T-helper 2 cell (primary cell): Measurements from ENCODE around the gene GPATCH8.

Source experiments
- DNase-seq, 5 experiments: peaks; one replicate each; pipeline versions ENCODE4 v3.0.0 to v3.0.0-alpha.2; 2012 to 2022

Gene GPATCH8

GRCh38 chr17:44451016-44451627, 52.1 kb downstream of the GPATCH8 start:
- no peak for DNase-seq

- no peak for DNase-seq
Measured at GRCh38 chr17:44448412-44448811, 54.8 kb downstream of the GPATCH8 start.

DNA sequence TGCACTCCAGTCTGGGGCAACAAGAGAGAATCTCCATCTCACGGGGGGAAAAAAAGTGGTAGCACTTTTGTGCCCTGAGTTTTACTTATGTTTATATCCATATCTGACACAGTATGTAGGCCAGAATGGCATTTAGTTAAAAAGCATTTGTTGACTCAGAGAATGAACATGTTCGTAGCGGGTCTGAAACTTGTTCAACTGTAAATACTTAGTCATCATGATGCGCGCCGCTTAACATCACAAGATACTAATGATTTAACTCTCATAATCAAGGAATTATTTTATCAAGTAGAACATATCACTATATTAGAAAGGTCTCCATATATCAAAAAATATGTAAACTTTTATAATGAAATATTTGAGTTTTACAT, 58.5 kb downstream of the GPATCH8 start:
- DNase-seq: no peak

DNA sequence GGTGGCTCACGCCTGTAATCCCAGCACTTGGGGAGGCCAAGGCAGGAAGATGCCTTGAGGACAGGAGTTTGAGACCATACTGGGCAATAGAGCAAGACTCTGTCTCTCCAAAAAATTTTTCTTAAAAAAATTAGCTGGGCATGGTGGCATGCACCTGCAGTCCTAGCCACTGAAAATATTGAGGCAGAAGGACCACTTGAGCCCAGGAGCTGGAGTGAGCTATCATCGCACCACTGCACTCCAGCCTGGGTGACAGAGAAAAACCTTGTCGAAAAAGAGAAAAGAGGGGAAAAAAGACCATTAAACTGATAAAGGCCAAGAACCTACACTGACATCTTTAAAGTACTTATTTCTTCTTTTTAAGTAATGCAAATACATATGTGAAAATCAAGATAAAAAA, 60.4 kb downstream of the GPATCH8 start:
- no peak for DNase-seq

- no peak for DNase-seq
Measured at GRCh38 chr17:44439168-44439567, 64.0 kb downstream of the GPATCH8 start.

GRCh38 chr17:44438636-44439035, 64.6 kb downstream of the GPATCH8 start:
- DNase-seq: peak in 1 of 5 experiments; percentile 69

DNA sequence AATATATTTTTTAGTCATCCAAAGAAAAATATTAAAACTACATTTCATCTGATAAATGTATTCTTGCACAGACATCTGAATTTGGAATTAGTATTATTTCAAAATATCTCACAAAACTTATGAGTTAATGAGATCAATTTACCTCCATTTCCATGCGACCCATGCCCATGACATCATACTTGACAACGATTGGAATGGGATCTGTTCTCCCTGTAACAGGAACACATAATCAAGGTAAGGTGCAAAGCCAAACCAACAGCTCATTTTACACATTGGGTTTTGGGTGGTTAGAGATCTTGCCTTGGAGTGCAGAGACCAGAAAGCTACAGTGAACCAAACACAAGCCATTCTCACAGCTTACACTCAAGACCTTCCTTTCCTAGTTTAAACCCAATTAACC, 66.9 kb downstream of the GPATCH8 start:
- DNase-seq: no peak

DNA sequence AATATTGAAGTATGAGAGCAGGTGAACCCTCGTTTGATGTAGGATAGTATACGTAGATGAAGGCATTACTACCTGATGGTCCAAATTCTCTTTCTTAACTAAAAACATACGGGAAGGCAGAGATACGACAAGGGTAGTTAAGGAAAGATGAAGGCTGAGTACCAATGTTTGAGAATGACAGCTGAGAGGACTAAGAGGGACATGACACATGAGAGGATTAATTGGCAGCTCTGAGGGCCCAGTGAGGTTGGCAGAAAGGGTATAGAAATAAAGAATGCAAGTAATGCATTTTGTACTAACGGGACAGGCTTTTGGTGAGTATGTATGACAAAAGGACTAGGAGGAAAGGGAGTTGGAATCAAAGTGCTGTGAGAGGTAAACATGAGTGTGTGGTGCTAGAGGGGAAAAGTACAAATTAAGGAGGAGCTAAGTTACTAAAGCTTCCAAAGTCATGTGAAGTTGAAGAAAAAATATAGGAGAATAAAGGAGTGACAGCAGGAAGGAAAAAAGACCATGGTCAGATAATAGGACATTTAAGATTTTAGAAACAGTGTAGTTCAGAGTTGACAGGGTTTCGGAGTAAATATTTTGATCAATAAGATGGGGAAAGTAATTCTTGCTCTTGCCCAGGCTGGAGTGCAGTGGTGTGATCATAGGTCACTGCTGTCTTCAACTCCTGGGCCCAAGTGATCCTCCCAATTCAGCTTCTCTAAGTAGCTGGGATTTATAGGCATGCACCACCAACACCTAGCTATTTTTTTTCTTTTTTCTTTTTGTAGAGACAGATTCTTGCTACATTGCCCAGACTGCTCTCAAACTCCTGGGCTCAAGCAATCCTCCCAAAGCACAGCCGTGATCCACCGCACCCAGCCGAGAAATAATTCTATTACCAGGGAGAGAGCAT, 70.7 kb downstream of the GPATCH8 start:
- no peak for DNase-seq

GRCh38 chr17:44424828-44425461, 78.3 kb downstream of the GPATCH8 start:
- DNase-seq: peak in 1 of 5 experiments; percentile 81

- DNase-seq: peak in 1 of 5 experiments; percentile 75
Measured at GRCh38 chr17:44417553-44417952, 85.7 kb downstream of the GPATCH8 start.

DNA sequence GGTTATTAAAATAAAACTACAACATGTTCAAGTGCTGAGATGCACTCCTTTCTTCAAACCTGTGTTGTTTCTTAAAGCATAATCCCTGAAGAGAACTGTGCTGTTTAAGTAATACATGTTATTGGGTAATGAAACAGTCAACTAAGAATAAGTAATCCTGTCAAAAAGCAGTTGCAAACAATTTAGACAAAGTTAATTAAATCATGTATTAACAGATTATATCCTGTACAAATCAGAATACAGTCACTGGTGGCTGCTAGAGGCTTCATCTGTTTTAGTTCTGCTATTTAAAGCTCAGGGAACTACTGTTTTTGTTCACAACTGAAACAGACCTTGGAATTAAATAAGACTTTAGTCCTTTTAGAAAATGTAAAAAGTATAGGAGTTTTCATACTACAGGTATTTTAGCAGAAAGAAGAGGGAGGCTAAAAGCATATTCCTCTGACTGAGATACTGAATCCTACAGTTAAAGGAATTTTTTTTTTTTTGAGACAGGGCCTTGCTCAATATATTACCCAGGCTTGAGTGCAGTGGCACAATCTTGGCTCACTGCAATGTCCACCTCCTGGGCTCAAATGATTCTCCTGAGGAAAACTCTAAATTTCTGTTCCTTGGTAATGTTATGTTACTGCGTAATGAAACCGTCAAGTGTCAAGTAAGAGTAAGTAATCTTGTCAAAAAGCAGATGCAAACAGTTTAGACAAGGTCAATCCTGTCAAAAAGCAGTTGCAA, 86.5 kb downstream of the GPATCH8 start:
- DNase-seq: no peak

DNA sequence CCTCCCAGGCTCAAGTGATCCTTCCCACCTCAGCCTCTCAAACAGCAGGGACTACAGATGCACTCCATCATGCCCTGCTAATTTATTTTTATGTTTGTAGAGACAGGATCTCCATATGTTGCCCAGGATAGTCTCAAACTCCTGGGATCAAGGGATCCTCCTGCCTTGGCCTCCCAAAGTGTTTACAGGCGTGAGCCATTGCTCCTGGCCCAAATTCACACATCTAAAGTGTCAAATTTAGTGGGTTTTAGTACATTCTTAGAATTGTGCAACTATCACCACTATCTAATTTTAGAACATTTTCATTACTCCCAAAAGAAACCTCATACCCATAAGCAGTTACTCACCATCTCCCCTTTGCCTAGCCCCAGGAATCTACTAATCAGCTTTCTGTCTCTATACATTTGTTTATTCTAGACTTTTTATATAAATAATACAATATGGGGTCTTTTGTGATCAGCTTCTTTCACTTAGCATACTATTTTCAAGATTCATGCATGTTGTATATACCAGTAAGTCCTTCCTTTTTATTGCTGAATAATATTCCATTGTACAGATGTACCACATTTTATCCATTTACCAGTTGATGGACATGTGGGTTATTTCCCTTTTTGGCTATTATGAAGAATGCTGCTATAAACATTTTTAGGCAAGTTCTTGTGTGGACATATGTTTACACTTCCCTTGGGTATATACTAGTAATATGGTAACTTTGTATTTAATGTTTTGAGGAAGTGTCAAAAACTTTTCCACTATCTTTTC, 88.6 kb downstream of the GPATCH8 start:
- no peak for DNase-seq

DNA sequence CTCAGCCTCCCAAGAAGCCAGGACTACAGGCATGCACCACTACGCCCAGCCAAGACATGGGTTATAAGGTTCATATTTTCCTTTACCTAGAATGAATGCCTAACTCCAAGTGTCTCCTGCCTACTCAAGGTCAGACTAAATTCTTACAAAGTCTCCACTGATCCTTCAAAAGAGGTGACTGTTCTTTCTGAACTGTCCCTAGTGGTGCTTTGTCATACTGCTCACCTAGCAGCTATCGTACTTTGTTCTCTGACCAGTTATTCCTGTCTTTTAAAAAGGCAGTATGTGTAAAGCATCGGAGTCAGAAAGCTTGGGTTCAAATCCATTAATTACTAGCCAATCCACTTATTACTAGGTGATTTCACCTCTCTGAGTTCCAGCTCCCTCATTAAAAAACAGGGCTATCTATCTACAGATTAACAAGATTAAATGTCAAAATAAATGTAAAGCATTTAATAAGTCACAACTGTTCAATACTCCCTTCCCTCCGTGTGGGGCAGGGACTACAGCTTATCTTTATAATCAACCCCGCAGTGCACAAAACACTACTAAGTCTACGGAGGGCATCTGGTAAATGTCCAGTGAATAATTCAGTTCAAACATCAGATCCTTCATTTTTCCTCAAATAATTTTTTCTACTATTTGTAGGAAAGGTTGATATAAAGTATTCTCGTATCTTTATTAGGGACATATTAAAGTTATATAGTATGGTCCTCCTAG, 93.7 kb downstream of the GPATCH8 start:
- no peak for DNase-seq

DNA sequence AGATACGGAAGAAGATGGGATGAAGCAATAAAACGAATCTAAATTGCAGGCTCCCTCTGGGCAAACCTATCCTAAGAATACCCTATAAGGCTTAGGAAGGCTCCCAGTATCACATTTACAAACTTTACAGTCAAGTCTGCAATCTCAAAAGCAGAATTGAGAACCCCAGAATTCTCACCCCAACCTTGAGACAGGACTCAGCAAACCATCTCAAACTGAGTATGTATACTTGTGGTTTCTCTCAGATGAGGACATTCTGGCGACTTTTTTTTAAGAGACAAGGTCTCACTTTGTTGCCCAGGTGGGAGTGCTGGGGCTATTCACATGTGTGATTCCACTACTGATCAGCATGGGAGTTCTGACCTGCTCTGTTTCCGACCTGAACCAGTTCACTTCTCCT, 94.4 kb downstream of the GPATCH8 start:
- no peak for DNase-seq

DNA sequence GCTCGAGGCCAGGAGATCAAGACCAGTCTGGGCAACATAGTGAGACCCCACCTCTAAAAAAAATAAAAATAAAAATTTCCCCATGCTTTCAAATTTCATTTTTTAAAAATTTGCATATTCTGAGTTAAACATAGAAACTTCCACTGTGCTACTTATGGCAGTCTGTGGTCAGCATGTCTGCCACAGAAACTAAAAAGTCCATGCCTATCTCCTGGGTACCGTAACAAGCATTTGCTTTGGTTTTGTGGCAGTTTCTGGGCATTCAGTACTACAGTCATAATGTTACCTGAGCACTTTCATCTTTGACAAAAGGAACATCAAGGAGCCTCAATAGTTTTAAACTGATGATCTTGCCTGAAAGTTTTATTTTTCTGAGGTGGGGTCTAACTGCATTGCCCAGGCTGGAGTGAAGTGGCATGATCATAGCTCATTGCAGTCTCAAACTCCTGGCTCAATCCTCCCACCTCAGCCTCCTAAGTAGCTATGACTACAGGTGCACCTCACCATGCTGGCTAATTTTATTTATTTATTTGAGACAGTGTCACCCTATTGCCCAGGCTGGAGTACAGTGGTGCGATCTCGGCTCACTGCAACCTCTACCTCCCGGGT, 100.5 kb downstream of the GPATCH8 start:
- DNase-seq: peak in 1 of 5 experiments; percentile 86

DNA sequence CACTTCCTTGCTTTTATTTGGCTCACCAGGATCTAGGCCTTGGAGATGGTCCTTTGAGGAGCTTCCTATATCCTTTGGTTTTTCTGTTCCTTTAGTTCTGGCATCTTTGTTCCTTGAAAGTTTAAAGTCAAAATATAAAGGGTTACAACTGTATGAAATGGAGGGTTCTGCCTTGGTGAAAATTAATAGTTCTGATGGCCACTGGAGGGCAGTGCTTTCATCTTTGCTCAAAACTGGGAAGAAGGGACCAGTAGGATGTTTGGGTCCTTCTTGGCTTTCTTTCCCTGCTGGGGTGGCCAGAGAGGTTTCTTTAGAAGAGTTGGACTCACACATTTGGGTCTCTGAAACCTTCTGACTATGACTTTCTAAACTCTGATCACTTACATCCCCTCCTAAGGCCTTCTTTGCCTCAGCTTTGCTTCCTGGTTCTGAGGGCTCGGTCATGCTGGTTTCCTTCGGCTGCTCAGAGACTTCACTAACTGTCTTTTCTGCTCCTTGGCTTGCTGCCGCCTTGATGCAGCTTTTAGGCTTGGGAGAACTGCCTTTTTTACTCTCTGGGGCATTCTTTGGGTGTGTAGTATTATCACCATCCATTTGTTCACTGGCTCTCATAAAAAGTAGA, 102.9 kb downstream of the GPATCH8 start:
- no peak for DNase-seq

GRCh38 chr17:44398692-44399691, 104.2 kb downstream of the GPATCH8 start:
- DNase-seq: no peak

- DNase-seq: no peak
Measured at GRCh38 chr17:44397479-44398440, 105.4 kb downstream of the GPATCH8 start.
